DLD1 (cell line): Measurements from ENCODE around the gene HS3ST1.

Source experiments
- in situ Hi-C: cut with HindIII; loops from 2 replicates; pipeline ENCODE4 v1.10.0; 2017; ENCODE audit warnings: low sequenced_read_pairs

Gene HS3ST1

GRCh38 chr4:11428231-11428898 is at the start of gene HS3ST1:
TSS of gene HS3ST1 (minus strand) at chr4:11428894. CDS start at chr4:11400005, 28,889 bp downstream.
- in situ Hi-C loops, result no loop called here

- in situ Hi-C loops, result no loop called here
Observed at GRCh38 chr4:11475871-11476270, 47.2 kb upstream of the HS3ST1 start.

GRCh38 chr4:11474146-11474545 is 45.5 kb upstream of the HS3ST1 start:
- in situ Hi-C loops, result no loop called here

DNA sequence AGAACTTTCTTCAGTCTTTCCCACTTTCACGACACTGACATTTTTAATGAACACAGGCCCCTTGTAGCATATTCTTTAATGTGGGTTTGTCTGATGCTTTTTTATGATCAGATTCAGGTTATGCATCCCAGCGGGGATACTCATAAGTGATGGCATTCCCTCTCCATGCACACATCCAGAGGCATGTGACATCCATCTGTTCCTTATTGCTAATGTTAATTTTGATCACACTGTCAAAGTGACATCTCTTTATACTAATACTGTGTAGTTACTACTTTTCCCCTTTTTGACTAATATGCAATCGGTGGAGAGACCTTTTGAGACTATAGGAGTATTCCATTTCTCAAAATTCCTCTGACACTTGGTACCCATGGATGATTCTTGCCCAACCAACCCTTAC is 43.8 kb upstream of the HS3ST1 start:
- in situ Hi-C loops, result no loop called here

GRCh38 chr4:11471618-11472017 is 42.9 kb upstream of the HS3ST1 start:
- in situ Hi-C loops, result no loop called here

GRCh38 chr4:11471046-11471441 is 42.4 kb upstream of the HS3ST1 start:
- in situ Hi-C loops, result no loop called here

DNA sequence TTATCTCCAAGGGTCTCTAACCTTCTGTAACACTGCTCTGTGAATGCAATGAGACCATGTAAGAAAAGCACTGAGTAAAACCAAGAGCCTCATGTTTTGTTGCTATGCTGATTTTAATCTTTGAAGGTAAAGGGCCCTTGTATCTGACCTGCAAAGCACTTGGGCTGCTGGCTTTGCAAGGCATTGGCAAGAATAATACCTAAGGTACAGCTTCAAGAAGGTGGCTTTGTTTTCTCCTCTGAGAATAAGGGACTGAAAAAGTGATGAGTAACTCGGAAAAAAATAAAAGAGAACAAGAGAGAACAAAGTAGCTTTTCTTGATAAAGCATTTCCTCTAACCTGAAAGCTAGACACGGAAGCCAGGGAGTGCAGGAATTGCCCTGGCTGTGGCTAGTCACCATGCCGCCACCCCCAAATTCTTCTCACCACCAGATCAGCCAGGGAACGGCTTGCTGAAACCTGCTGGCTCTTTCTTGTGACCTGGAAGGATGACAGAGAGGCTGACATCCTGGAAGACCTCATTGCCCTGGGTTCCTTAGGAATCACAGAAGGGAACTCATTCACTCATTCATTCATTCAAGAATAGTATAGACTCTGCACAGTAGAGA is 41.8 kb upstream of the HS3ST1 start:
- in situ Hi-C loops, result no loop called here

GRCh38 chr4:11469650-11470437 is 41.1 kb upstream of the HS3ST1 start:
- in situ Hi-C loops, result no loop called here

- in situ Hi-C loops, result no loop called here
Observed at GRCh38 chr4:11468901-11469300, 40.2 kb upstream of the HS3ST1 start.

DNA sequence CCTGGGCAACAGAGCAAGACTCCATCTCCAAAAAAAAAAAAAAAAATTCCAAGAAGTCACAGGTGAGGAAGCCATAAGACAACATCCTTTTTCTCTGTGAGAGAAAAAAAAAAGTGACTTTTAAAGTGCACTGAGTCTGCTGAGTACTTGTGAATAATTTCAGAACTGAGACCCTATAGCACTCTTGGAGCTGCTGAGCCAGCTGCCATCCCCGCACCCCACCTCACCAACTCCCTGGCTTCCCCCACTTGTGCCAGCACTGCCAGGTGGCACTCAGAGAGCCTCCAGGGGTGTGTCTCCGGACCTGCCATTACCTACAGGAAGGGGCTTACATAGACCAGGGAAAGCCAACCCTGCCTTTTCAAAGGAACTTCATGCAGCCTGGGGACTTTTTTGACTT is 39.2 kb upstream of the HS3ST1 start:
- in situ Hi-C loops, result no loop called here

DNA sequence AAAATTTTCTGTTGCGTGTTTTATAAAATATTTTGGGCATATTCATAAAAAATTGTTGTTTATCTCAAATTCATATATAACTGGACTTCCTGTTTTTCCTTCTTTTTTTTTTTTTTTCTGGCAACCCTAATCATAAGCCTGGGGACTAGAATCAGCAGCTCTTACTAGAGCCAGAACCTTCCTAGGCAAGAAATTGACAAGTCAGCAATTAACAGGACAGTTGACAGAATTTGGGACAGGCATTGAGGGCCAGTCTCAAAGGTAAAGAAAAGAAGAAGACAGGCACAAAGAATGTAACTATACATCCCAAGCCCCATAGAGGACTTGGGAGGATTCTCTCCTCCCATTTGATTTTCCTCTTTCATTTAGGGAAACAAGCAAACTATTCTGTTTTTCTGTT is 35.0 kb upstream of the HS3ST1 start:
- in situ Hi-C loops, result no loop called here

DNA sequence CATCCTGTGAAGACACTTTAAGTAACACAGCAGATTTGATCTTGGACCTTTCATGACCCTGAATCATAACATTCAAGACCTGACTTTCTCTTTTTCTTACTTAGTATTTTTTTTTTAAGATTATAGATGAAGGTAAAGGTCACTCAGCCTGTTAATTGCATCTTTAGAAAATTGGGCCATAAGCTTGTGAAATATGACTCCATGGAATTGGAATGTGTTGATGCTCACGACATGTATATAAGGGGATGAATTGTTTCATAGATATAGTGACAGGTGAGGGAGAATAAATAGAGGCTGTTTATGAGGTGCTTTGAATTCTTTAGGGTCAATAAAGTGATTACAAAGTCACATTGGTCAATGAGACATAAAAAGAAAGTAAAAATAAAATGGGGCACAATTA is 27.7 kb upstream of the HS3ST1 start:
- in situ Hi-C loops, result no loop called here

DNA sequence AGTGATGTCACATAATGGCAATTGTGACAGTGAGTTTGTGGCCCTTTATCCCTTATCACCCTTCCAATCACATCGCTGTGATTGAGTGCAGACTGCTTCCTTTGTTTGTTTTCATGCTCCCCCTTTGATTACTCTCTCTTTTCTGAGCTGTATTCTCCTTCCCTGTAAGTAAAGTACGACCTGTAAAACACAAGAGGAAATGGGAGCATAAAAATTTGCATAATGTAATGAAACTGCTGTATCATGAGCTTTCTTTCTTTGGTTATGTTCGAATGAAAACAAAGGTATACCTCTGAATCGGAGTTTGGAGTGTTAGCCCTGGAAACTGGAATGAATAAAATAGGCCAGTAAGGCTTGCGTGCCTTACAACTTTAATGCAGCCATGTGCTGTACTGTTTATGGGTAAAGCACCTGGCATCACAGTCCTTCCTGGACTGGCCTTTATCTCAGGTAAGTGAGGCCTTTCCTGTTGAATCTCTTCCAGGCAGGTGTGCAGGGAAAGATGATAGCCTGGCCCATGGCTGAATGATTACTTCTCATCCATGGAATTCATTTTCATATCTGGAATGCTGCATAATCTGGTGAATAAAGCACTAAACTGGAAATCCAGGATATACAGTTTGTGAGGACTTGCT is 26.6 kb upstream of the HS3ST1 start:
- in situ Hi-C loops, result no loop called here

- in situ Hi-C loops, result no loop called here
Observed at GRCh38 chr4:11451716-11452115, 23.0 kb upstream of the HS3ST1 start.

DNA sequence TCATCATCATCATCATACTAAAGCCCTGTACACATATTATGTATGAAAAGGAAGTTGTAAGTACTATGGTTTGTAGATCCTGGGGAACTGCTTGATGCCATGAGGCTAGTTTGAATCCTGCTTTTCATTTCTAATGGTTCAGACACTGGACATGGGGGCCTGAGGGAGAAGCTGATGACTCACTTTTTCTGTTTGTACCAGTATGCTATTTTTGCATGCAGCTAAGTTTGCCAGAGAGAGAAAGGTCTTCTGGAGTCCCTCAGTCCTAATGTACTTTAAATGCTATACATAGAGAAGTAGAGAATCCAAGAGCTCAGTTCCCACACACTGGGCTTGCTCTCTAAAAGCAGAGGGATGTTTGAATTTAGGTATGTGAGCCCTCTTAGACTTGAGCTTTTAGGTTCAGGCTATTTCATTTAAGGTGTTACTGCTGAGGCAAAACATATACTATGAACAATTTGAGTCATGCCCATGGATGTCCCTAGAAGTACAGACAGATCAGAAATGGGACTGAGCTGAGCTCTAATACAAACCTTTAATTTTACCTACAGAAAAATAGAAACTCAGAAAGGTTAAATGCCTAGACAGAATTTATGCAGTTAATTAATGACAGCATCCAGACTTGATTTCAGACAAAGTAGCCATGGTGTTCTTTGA is 17.6 kb upstream of the HS3ST1 start:
- in situ Hi-C loops, result no loop called here

- in situ Hi-C loops, result no loop called here
Observed at GRCh38 chr4:11441194-11441556, 12.5 kb upstream of the HS3ST1 start.

DNA sequence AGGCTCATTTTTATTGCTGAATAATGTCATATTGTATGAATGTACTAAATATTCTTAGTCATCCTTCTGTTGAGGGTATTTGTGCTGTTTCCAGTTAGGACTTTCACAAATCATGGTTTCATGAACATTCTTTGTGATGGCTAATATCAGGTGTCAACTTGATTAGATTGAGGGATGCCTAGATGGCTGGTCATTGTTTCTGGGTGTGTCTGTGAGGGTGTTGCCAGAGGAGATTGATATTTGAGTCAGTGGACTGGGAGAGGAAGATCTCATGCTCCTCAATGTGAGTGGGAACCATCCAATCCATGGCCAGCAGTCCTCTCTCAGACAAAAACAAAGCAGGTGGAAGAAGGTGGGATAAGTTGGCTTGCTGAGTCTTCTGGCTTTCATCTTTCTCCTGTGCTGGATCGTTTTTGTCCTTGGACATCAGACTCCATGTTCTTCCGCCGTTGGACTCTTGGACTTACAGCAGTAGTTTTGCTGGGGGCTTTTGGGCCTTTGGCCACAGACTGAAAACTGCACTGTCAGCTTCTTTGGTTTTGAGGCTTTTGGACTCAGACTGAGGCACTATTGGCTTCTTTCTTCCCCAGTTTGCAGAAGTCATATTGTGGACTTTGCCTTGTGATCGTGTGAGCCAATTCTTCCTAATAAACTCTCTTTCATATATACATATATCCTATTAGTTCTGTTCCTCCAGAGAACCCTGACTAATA is 11.9 kb upstream of the HS3ST1 start:
- in situ Hi-C loops, result no loop called here

DNA sequence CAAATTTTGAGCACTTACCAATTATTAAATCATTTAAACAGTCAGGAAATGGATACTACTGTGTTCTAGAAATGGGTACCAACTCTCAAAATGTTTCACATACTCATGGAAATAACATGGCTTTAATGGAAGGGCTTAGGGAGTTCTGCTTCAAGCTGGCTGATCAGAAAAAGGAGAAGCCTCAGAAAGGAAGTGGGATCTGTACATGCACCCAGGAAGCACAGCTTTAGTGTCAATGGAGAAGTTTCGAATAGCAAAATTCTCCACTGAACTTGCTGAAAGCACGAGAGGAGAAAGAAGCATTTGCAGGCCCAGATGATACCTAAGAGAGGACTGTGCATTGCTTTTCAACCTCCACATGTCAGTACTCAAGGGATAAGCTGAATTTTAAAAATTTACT is 11.1 kb upstream of the HS3ST1 start:
- in situ Hi-C loops, result no loop called here

GRCh38 chr4:11438647-11439046 is 10.0 kb upstream of the HS3ST1 start:
- in situ Hi-C loops, result no loop called here

DNA sequence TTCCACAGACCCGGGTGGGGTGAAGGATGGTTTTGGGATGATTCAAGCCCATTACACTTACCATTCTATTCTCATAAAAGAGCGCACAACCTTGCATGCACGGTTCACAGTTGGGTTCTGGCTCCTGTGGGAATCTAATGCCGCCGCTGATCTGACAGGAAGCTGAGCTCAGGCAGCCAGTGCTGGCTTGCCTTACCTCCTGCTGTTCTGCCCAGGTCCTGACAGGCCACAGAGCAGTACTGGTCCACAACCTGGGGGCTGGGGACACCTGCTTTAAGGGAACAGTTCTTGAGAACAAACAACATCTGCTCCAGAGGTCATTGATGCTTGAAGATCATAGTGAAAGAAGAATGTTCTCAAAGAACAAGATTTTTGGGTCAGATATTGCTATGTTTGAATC is 8.0 kb upstream of the HS3ST1 start:
- in situ Hi-C loops, result no loop called here

GRCh38 chr4:11436084-11436483 is 7.4 kb upstream of the HS3ST1 start:
- in situ Hi-C loops, result no loop called here
